ENCODE results near the gene C19orf81. TPM values are rescaled to one million over a fixed set of nuclear protein-coding genes. Genes with fewer than 3 reads are reported as not detected.

C19orf81 gene
- total and polyA plus RNA-seq, 2 of the 8 experiments (the other 6 are each of a cell fraction or from before 2014, with no cell fraction given) = 11.7 to 13.0 TPM

DNA sequence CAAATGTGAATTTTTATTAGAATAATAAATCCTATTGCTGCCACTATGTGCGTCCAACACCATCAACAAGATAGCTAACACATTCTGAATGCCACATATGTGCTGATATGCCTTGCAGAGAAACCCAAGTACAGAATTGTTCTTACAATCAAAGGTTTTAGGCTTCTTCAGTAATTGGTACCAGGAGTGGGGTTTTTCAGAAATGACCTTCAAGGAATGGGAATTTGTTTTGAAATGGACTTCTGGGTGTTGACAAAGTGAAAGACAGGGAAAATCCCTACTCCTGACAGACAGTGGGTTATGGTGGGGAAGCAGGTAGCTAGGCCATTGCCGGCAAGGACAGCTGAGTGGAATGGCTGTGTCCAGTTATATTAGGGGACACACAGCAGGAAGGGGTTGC lies 15.3 kb upstream of the C19orf81 start:
- no peak overlapping the region for H3K18ac ChIP-seq (ENCODE audit: extremely low read depth, low read length)
- no peak overlapping the region for H3K56ac ChIP-seq (replicated peaks; ENCODE audit: insufficient read length, low read depth, low read length)
- no peak overlapping the region for H3K9ac ChIP-seq (replicated peaks in 1 of 4; ENCODE audit: extremely low read depth in 1 of 4, low read depth in 3 of 4, low read length in 3 of 4)
- no peak overlapping the region for H2BK120ac ChIP-seq (replicated peaks; ENCODE audit: low read depth, low read length)
- no peak overlapping the region for H2BK12ac ChIP-seq (ENCODE audit: low read depth, low read length)
- H2AFZ ChIP-seq (ENCODE audit: low read length) = no peak overlapping the region
- peaks cover 0 to 2% of the 10 kb centered on the region in 2 experiments for H4K20me1 ChIP-seq (replicated peaks in 1 of 2; ENCODE audit: control insufficient read depth in 1 of 2, insufficient read depth in 2 of 2, low read length in 2 of 2)
- H2BK15ac ChIP-seq (ENCODE audit: low read length) = no peak overlapping the region
- H3K4me1 ChIP-seq (replicated peaks in 1 of 4; ENCODE audit: control insufficient read depth in 3 of 4, insufficient read depth in 4 of 4, low read length in 3 of 4) = peaks cover 0 to 4% (median 2%) of the 10 kb centered on the region in 4 experiments; a peak in 2 of 7 replicates
- no peak overlapping the region for H4K91ac ChIP-seq (replicated peaks; ENCODE audit: insufficient read length, low read length)
- peaks cover 18 to 20% of the 10 kb centered on the region in 2 experiments for H3K9me3 ChIP-seq (ENCODE audit: insufficient read depth in 2 of 2, low read depth in 1 of 2, low read length in 1 of 2)
- H2BK5ac ChIP-seq (ENCODE audit: low read depth, low read length) = no peak overlapping the region
- H3K23ac ChIP-seq (ENCODE audit: insufficient read length) = no peak overlapping the region
- H3K4me3 ChIP-seq (ENCODE audit: extremely low read depth in 1 of 4, insufficient read depth in 2 of 4, low read depth in 3 of 4, low read length in 4 of 4) = no peak overlapping the region
- H3K79me2 ChIP-seq (ENCODE audit: control insufficient read depth in 1 of 2, insufficient read depth in 2 of 2, low read length in 2 of 2) = no peaks in the 10 kb centered on the region
- no peak overlapping the region for H3K4me2 ChIP-seq (ENCODE audit: insufficient read depth in 1 of 2, low read depth in 2 of 2, low read length in 2 of 2)
- no peaks in the 10 kb centered on the region for H3K79me1 ChIP-seq (ENCODE audit: low read depth, low read length)
- H2AK5ac ChIP-seq (ENCODE audit: low read depth, low read length) = no peak overlapping the region
- H2BK20ac ChIP-seq (ENCODE audit: low read length) = no peak overlapping the region
- no peaks in the 10 kb centered on the region; a peak in 1 of 8 replicates for H3K36me3 ChIP-seq (ENCODE audit: control insufficient read depth in 2 of 4, insufficient read depth in 4 of 4, low read length in 3 of 4)
- H3K23me2 ChIP-seq (ENCODE audit: low read depth, low read length) = peaks cover 2% of the 10 kb centered on the region; the same call in 1 of the 2 replicates
- H3K4ac ChIP-seq (replicated peaks; ENCODE audit: insufficient read length, low read depth, low read length) = no peak overlapping the region
- POLR2A ChIA-PET (ENCODE audit: partially characterized antibody) = interaction anchor here (0.6 kb wide), 1 partner anchor 805 kb away, joined by 4 read pairs; no protein-coding TSS in a partner anchor
- CTCF ChIA-PET (ENCODE audit: partially characterized antibody) = interaction anchor here (0.7 kb wide), 2 partner anchors 9 to 50 kb away, joined by 3 read pairs; no protein-coding TSS in a partner anchor
- DNase-seq (ENCODE audit: low read depth in 1 of 2, low spot score in 2 of 2) (no peak), FAIRE-seq (no peak)
- H4K8ac ChIP-seq (ENCODE audit: extremely low read depth, insufficient read depth, low read length) = no peak overlapping the region
- no peak for TF ChIP-seq JUND (IDR thresholded peaks at IDR 0.05; ENCODE audit: low read length)
- H3K27me3 ChIP-seq (replicated peaks in 1 of 4; ENCODE audit: control insufficient read depth in 3 of 4, extremely low read depth in 1 of 4, insufficient read depth in 3 of 4, low read length in 3 of 4) = peaks cover 0 to 4% (median under 1%) of the 10 kb centered on the region in 4 experiments; a peak in 3 of 7 replicates
- H4K5ac ChIP-seq (ENCODE audit: insufficient read length, low read depth, low read length) = no peak overlapping the region
- no peak overlapping the region for H3K27ac ChIP-seq (ENCODE audit: low read depth, low read length)
- WGBS, 2 experiments (ENCODE audit: extremely low coverage in 1 of 2, insufficient coverage in 1 of 2, insufficient read length in 1 of 2, insufficient replicate concordance in 2 of 2, low coverage in 1 of 2, low lambda C conversion rate in 2 of 2, missing lambda C conversion rate in 1 of 2) = 90% methylated on average over 2 of the region's 2 CpGs; no CpG with 5 or more reads in 1 of the 2 experiments
- no peak overlapping the region for H3K14ac ChIP-seq (ENCODE audit: insufficient read length)
